GM21360 (cell line): ENCODE results near the gene CCDC40.

Experiments used
- ATAC-seq: cut with Tn5 transposase; IDR thresholded peaks from one replicate; pipeline ENCODE4 v1.9.1; 2021; ENCODE audit warnings: mild to moderate bottlenecking, moderate library complexity; ENCODE audit not compliant: unreplicated experiment

The CCDC40 gene

GRCh38 chr17:80129006-80129565 is 92.6 kb downstream of the CCDC40 start:
- ATAC-seq, result no peak

- ATAC-seq, result no peak
These were observed 94.5 kb downstream of the CCDC40 start for GRCh38 chr17:80130992-80131391.

GRCh38 chr17:80132906-80133625 is 96.6 kb downstream of the CCDC40 start:
- no peak for ATAC-seq

- ATAC-seq, result no peak
These were observed 97.2 kb downstream of the CCDC40 start for GRCh38 chr17:80133626-80133970.

GRCh38 chr17:80137131-80137530 is 100.7 kb downstream of the CCDC40 start:
- no peak for ATAC-seq

GRCh38 chr17:80138856-80139426 is 102.5 kb downstream of the CCDC40 start:
- ATAC-seq, result no peak

GRCh38 chr17:80141463-80142165 is 105.2 kb downstream of the CCDC40 start:
- no peak for ATAC-seq

GRCh38 chr17:80142929-80143328 is 106.5 kb downstream of the CCDC40 start:
- ATAC-seq, result no peak

GRCh38 chr17:80145076-80146075 is 108.9 kb downstream of the CCDC40 start:
- no peak for ATAC-seq

GRCh38 chr17:80146121-80147034 is 109.9 kb downstream of the CCDC40 start:
- ATAC-seq, result peak; percentile 29

- peak; percentile 78 for ATAC-seq
These were observed 110.8 kb downstream of the CCDC40 start, which contains the start of gene EIF4A3 for GRCh38 chr17:80147035-80147822. Gene EIF4A3, minus strand, starts transcription at chr17:80147128. Its CDS starts 167 bp downstream, at chr17:80146961.
